Posterior vena cava (tissue), 2 donors: ENCODE results near the gene CDC14A. TPM values are rescaled to one million over a fixed set of nuclear protein-coding genes. Genes with fewer than 3 reads are reported as not detected.
"Not testable (repeated sequence)": the region's sequence is repeated elsewhere in the genome, so short reads cannot be mapped to it uniquely, and the experiment has no call there.

Experiments used
- DNase-seq: peaks from one replicate; pipeline ENCODE4 v3.0.0-alpha.2; 2020; ENCODE audit warnings: low spot score
- intact Hi-C, 2 donors: fragments of 100-400 bp; cut with DNase I; formaldehyde crosslinking; loops; one replicate each; pipeline versions ENCODE4 v1.14.1 to v1.14.2; 2022 to 2023
- total RNA-seq, 2 donors: library from RNA; stranded (reverse); fragmentation: NEBNext Ultra II Directional; extraction: Animal tissue kit (Norgen Biotek cat#: 25700); gene quantifications; one replicate each; pipeline ENCODE4 v1.2.1, GENCODE V29; 2021
- donor health status: DM: yes; HTN: yes; CAD: no.
- donor health status: DM: yes; HTN: yes; CAD: no.

The CDC14A gene
- total RNA-seq, 2 donors from 2014 or later = 6.5 to 7.5 TPM

- no peak for DNase-seq
- intact Hi-C loops = no loop called here
Observed at GRCh38 chr1:100354971-100355394, 2.7 kb downstream of the CDC14A start.

GRCh38 chr1:100358210-100358609 lies 5.9 kb downstream of the CDC14A start:
- no peak for DNase-seq
- intact Hi-C loops = no loop called here

- DNase-seq = no peak
- intact Hi-C loops = no loop called here
Observed at GRCh38 chr1:100359139-100359538, 6.8 kb downstream of the CDC14A start.

- intact Hi-C loops = no loop called here
- DNase-seq = no peak
Observed at GRCh38 chr1:100360790-100361510, 8.6 kb downstream of the CDC14A start.

- intact Hi-C loops = no loop called here
- DNase-seq = no peak
Observed at GRCh38 chr1:100361511-100362089, 9.3 kb downstream of the CDC14A start.

- intact Hi-C loops = no loop called here
- DNase-seq = no peak
Observed at GRCh38 chr1:100362821-100363466, 10.6 kb downstream of the CDC14A start.

GRCh38 chr1:100363831-100364230 lies 11.5 kb downstream of the CDC14A start:
- intact Hi-C loops = no loop called here
- no peak for DNase-seq

- intact Hi-C loops = no loop called here
- DNase-seq = no peak
Observed at GRCh38 chr1:100364697-100365096, 12.4 kb downstream of the CDC14A start.

- intact Hi-C loops = no loop called here
- DNase-seq = no peak
Observed at GRCh38 chr1:100366209-100366525, 13.9 kb downstream of the CDC14A start.

GRCh38 chr1:100369339-100369738 lies 17.0 kb downstream of the CDC14A start:
- intact Hi-C loops, DNase-seq: not testable (repeated sequence)

- DNase-seq = not testable (repeated sequence)
- intact Hi-C loops = loop anchor here in 1 of 2 donors (5.0 kb wide), 1 partner anchor 272 kb away; no protein-coding TSS in a partner anchor
Observed at GRCh38 chr1:100373953-100374352, 21.6 kb downstream of the CDC14A start.

GRCh38 chr1:100376890-100377289 lies 24.6 kb downstream of the CDC14A start:
- intact Hi-C loops, DNase-seq: not testable (repeated sequence)

GRCh38 chr1:100377590-100378361 lies 25.5 kb downstream of the CDC14A start:
- no peak for DNase-seq
- intact Hi-C loops = no loop called here

- intact Hi-C loops = no loop called here
- DNase-seq = no peak
Observed at GRCh38 chr1:100378956-100379355, 26.6 kb downstream of the CDC14A start.

- no peak for DNase-seq
- intact Hi-C loops = no loop called here
Observed at GRCh38 chr1:100380635-100381034, 28.3 kb downstream of the CDC14A start.

- intact Hi-C loops = no loop called here
- DNase-seq = no peak
Observed at GRCh38 chr1:100382657-100383056, 30.4 kb downstream of the CDC14A start.

- DNase-seq = no peak
- intact Hi-C loops = no loop called here
Observed at GRCh38 chr1:100383743-100384405, 31.6 kb downstream of the CDC14A start.

GRCh38 chr1:100387209-100387608 lies 34.9 kb downstream of the CDC14A start:
- no peak for DNase-seq
- intact Hi-C loops = no loop called here

GRCh38 chr1:100387657-100388350 lies 35.5 kb downstream of the CDC14A start:
- intact Hi-C loops = no loop called here
- DNase-seq = no peak
